Measurements from ENCODE around the gene POLQ. TPM values are rescaled to one million over a fixed set of nuclear protein-coding genes. Genes with fewer than 3 reads are reported as not detected.

The POLQ gene
- total and polyA plus RNA-seq, 4 donors: 0.10 to 13.2 (median 0.22) TPM

- TF ChIP-seq NR2F2 (IDR thresholded peaks at IDR 0.05): no peak
- TF ChIP-seq HNF4A (conservative IDR thresholded peaks at IDR 0.05): peak; percentile 70 to 75
- peak in 1 of 2 donors; percentile 28 for TF ChIP-seq RXRA (IDR thresholded peaks at IDR 0.05)
- peak; percentile 23 for TF ChIP-seq FOXA2 (IDR thresholded peaks at IDR 0.05)
- TF ChIP-seq SP1 (IDR thresholded peaks at IDR 0.05): peak; percentile 68
- no peak for TF ChIP-seq GABPA (IDR thresholded peaks at IDR 0.05 in 1 of 2, conservative IDR thresholded peaks at IDR 0.05 in 1 of 2)
- TF ChIP-seq RAD21 (IDR thresholded peaks at IDR 0.05): peak in 1 of 2 donors; percentile 10
- TF ChIP-seq TAF1 (conservative IDR thresholded peaks at IDR 0.05): no peak
- TF ChIP-seq MAX (IDR thresholded peaks at IDR 0.05): no peak
- TF ChIP-seq HNF4G (IDR thresholded peaks at IDR 0.05): peak; percentile 50
- peak in 1 of 2 donors; percentile 18 for TF ChIP-seq JUND (IDR thresholded peaks at IDR 0.05)
- Histone ChIP-seq H3K4me1 (ENCODE audit: control insufficient read depth in 4 of 4, insufficient read depth in 4 of 4, low read length in 3 of 4) (peaks cover 0 to 6% (median 5%) of the 10 kb centered on the region in 4 donors), H3K36me3 (ENCODE audit: control insufficient read depth in 4 of 4, insufficient read depth in 3 of 4, low read depth in 1 of 4, low read length in 3 of 4) (no peaks in the 10 kb centered on the region), H3K4me3 (ENCODE audit: low read depth in 1 of 3, low read length in 3 of 3) (peak overlapping the region in 2 of 3 donors; percentile 23 to 39), H3K9ac (ENCODE audit: low read depth in 1 of 2, low read length in 2 of 2) (no peak overlapping the region), H3K27me3 (ENCODE audit: control insufficient read depth in 4 of 4, insufficient read depth in 4 of 4, low read length in 3 of 4) (no peaks in the 10 kb centered on the region), H3K9me3 (ENCODE audit: control insufficient read depth in 4 of 4, low read length in 3 of 4) (no peaks in the 10 kb centered on the region), H3K27ac (ENCODE audit: low read depth in 1 of 2, low read length in 2 of 2) (peak overlapping the region; percentile 2 to 10)
- 61% methylated on average over 5 of the region's 5 CpGs for WGBS
- DNase-seq (ENCODE audit: low spot score): no peak
Observed at GRCh38 chr3:121431726-121432517, 113.9 kb downstream of the POLQ start.

- Histone ChIP-seq H3K27ac (ENCODE audit: low read depth in 1 of 2, low read length in 2 of 2) (no peak overlapping the region), H3K27me3 (ENCODE audit: control insufficient read depth in 4 of 4, insufficient read depth in 4 of 4, low read length in 3 of 4) (no peaks in the 10 kb centered on the region), H3K9me3 (ENCODE audit: control insufficient read depth in 4 of 4, low read length in 3 of 4) (no peaks in the 10 kb centered on the region), H3K4me3 (ENCODE audit: low read depth in 1 of 3, low read length in 3 of 3) (no peak overlapping the region), H3K4me1 (ENCODE audit: control insufficient read depth in 4 of 4, insufficient read depth in 4 of 4, low read length in 3 of 4) (peaks cover 0 to 6% (median 5%) of the 10 kb centered on the region in 4 donors), H3K9ac (ENCODE audit: low read depth in 1 of 2, low read length in 2 of 2) (no peak overlapping the region), H3K36me3 (ENCODE audit: control insufficient read depth in 4 of 4, insufficient read depth in 3 of 4, low read depth in 1 of 4, low read length in 3 of 4) (no peaks in the 10 kb centered on the region)
- no peak for DNase-seq (ENCODE audit: low spot score)
- no peak for TF ChIP-seq REST (IDR thresholded peaks at IDR 0.05)
- TF ChIP-seq GABPA (IDR thresholded peaks at IDR 0.05 in 1 of 2, conservative IDR thresholded peaks at IDR 0.05 in 1 of 2): no peak
- TF ChIP-seq ATF3 (IDR thresholded peaks at IDR 0.05): no peak
- TF ChIP-seq MAX (IDR thresholded peaks at IDR 0.05): no peak
- no peak for TF ChIP-seq RAD21 (IDR thresholded peaks at IDR 0.05)
- TF ChIP-seq FOXA2 (IDR thresholded peaks at IDR 0.05): no peak
- no peak for TF ChIP-seq RXRA (IDR thresholded peaks at IDR 0.05)
- no peak for TF ChIP-seq TAF1 (conservative IDR thresholded peaks at IDR 0.05)
- no peak for TF ChIP-seq SP1 (IDR thresholded peaks at IDR 0.05)
- no peak for TF ChIP-seq HNF4G (IDR thresholded peaks at IDR 0.05)
- TF ChIP-seq JUND (IDR thresholded peaks at IDR 0.05): no peak
- no peak for TF ChIP-seq EGR1 (IDR thresholded peaks at IDR 0.05; ENCODE audit: low read depth in 2 of 2)
Observed at GRCh38 chr3:121430664-121431215, 115.0 kb downstream of the POLQ start.
